ENCODE data around the gene ATG101. TPM values are rescaled to one million over a fixed set of nuclear protein-coding genes. Genes with fewer than 3 reads are reported as not detected.

Gene ATG101
- total RNA-seq, 6 experiments from 2014 or later: 62.1 to 73.6 (median 66.6) TPM

GRCh38 chr12:52056801-52057637 is 12.8 kb upstream of the ATG101 start:
- H3K27me3 Mint-ChIP-seq (ENCODE audit: insufficient read depth): peaks cover 70% of the 10 kb centered on the region
- peaks cover 10% of the 10 kb centered on the region; the same call in 1 of the 2 replicates for H3K9me3 Mint-ChIP-seq
- DNase-seq: no peak
- H3K36me3 Mint-ChIP-seq (ENCODE audit: low read depth): peaks cover 6% of the 10 kb centered on the region; the same call in 1 of the 2 replicates
- H3K27ac Mint-ChIP-seq: peak overlapping the region; percentile 61
- peaks cover 14% of the 10 kb centered on the region for H3K4me1 Mint-ChIP-seq (ENCODE audit: low read depth)
- no peak for TF ChIP-seq CTCF (IDR thresholded peaks at IDR 0.05)
- H3K4me3 Mint-ChIP-seq: peak overlapping the region; percentile 13; the same call in 1 of the 2 replicates

GRCh38 chr12:52057638-52058576 is 11.9 kb upstream of the ATG101 start:
- Mint-ChIP-seq H3K27ac (peak overlapping the region; percentile 61; the same call in 1 of the 2 replicates), H3K9me3 (peaks cover 10% of the 10 kb centered on the region; the same call in 1 of the 2 replicates), H3K27me3 (ENCODE audit: insufficient read depth) (peaks cover 78% of the 10 kb centered on the region), H3K36me3 (ENCODE audit: low read depth) (peaks cover 6% of the 10 kb centered on the region; the same call in 1 of the 2 replicates), H3K4me1 (ENCODE audit: low read depth) (peaks cover 5% of the 10 kb centered on the region; the same call in 1 of the 2 replicates), H3K4me3 (peak overlapping the region; percentile 13; the same call in 1 of the 2 replicates)
- no peak for TF ChIP-seq CTCF (IDR thresholded peaks at IDR 0.05)
- no peak for DNase-seq

DNA sequence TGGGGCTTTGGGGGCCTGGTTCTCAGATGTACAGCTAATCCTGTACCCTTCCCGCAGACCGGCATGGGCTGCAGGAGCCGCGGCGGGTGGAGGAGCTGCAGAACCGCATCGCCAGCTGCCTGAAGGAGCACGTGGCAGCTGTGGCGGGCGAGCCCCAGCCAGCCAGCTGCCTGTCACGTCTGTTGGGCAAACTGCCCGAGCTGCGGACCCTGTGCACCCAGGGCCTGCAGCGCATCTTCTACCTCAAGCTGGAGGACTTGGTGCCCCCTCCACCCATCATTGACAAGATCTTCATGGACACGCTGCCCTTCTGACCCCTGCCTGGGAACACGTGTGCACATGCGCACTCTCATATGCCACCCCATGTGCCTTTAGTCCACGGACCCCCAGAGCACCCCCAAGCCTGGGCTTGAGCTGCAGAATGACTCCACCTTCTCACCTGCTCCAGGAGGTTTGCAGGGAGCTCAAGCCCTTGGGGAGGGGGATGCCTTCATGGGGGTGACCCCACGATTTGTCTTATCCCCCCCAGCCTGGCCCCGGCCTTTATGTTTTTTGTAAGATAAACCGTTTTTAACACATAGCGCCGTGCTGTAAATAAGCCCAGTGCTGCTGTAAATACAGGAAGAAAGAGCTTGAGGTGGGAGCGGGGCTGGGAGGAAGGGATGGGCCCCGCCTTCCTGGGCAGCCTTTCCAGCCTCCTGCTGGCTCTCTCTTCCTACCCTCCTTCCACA is 11.0 kb upstream of the ATG101 start:
- DNase-seq: no peak
- Mint-ChIP-seq H3K4me3 (peak overlapping the region; percentile 52), H3K27me3 (ENCODE audit: insufficient read depth) (peaks cover 80% of the 10 kb centered on the region), H3K4me1 (ENCODE audit: low read depth) (peaks cover 6% of the 10 kb centered on the region), H3K9me3 (peaks cover 10% of the 10 kb centered on the region; the same call in 1 of the 2 replicates), H3K27ac (peak overlapping the region; percentile 53; the same call in 1 of the 2 replicates), H3K36me3 (ENCODE audit: low read depth) (peaks cover 6% of the 10 kb centered on the region; the same call in 1 of the 2 replicates)
- TF ChIP-seq CTCF (IDR thresholded peaks at IDR 0.05): no peak

- peaks cover 16% of the 10 kb centered on the region for H3K4me1 Mint-ChIP-seq (ENCODE audit: low read depth)
- peak overlapping the region; percentile 16 for H3K4me3 Mint-ChIP-seq
- TF ChIP-seq CTCF (IDR thresholded peaks at IDR 0.05): no peak
- peaks cover 10% of the 10 kb centered on the region; the same call in 1 of the 2 replicates for H3K9me3 Mint-ChIP-seq
- H3K27ac Mint-ChIP-seq: peak overlapping the region; percentile 53; the same call in 1 of the 2 replicates
- peaks cover 6% of the 10 kb centered on the region; the same call in 1 of the 2 replicates for H3K36me3 Mint-ChIP-seq (ENCODE audit: low read depth)
- H3K27me3 Mint-ChIP-seq (ENCODE audit: insufficient read depth): peaks cover 71% of the 10 kb centered on the region
- DNase-seq: no peak
Observed at GRCh38 chr12:52059582-52060497, 9.9 kb upstream of the ATG101 start.
